Body of pancreas (tissue), 4 donors: Measurements from ENCODE around the gene CCDC50. TPM values are rescaled to one million over a fixed set of nuclear protein-coding genes. Genes with fewer than 3 reads are reported as not detected.

Experiments used
- ATAC-seq: fragments of 150-250 bp; one replicate; pipeline ENCODE4 v1.9.1; 2016
- DNase-seq, 4 donors: peaks; one replicate each; pipeline ENCODE4 v3.0.0-alpha.2; 2019
- H3K27ac ChIP-seq, 4 donors: fragments of 200-600 bp; sonication (generic); 1 replicate in 3 of 4; 2 replicates in 1 of 4; pipeline versions ENCODE4 v1.5.1 to v1.6.1; 2016 to 2019; ENCODE audit warnings: mild to moderate bottlenecking in 1 of 4, mixed read lengths in 1 of 4, moderate library complexity in 1 of 4
- H3K27me3 ChIP-seq, 2 donors: fragments of 200-600 bp; sonication (generic); one replicate each; pipeline ENCODE4 v1.6.0; 2016; ENCODE audit warnings: mild to moderate bottlenecking in 1 of 2
- H3K36me3 ChIP-seq, 2 donors: fragments of 200-600 bp; sonication (generic); replicated peaks in 1 of 2; 2 replicates each; pipeline ENCODE4 v1.5.1; 2016; ENCODE audit warnings: low read depth in 2 of 2; ENCODE audit not compliant: insufficient read depth in 1 of 2
- H3K4me1 ChIP-seq: fragments of 200-600 bp; sonication (generic); one replicate; pipeline ENCODE4 v1.6.0; 2016
- H3K4me3 ChIP-seq, 2 donors: fragments of 200-600 bp; sonication (generic); 1 replicate in 1 of 2; 2 replicates in 1 of 2; pipeline ENCODE4 v1.5.1; 2016 to 2019
- H3K9me3 ChIP-seq, 3 donors: fragments of 200-600 bp; sonication (generic); 1 replicate in 2 of 3; 2 replicates in 1 of 3; pipeline ENCODE4 v1.5.1; 2016
- POLR2A ChIP-seq, 3 donors: fragments of 450-650 bp; IDR thresholded peaks; one replicate each; pipeline ENCODE4 v1.6.1; 2016; ENCODE audit warnings: antibody characterized with exemption in 3 of 3, mild to moderate bottlenecking in 2 of 3
- whole genome bisulfite sequencing, 2 donors: methylation state at CpG; one replicate each; pipeline ENCODE4 v1.1.5; 2017; 5-methylcytosine and 5-hydroxymethylcytosine counted together
- intact Hi-C: fragments of 100-400 bp; cut with DNase I; formaldehyde crosslinking; loops from one replicate; pipeline ENCODE4 v1.15.1; 2023
- total RNA-seq, 2 donors: library from RNA; depleted of rRNA; stranded (reverse); fragments of >200 nt; gene quantifications; one replicate each; pipeline ENCODE4 v1.1.0, GENCODE V29; 2016
- TF ChIP-seq, protein P1 (sequence below), 7 experiments: fragments of 450-650 bp in 4 of 7; fragments of 200-600 bp in 3 of 7; sonication (generic) in 3 of 7; IDR thresholded peaks; one replicate each; pipeline ENCODE4 v1.5.1; 2016 to 2019; ENCODE audit warnings: antibody characterized with exemption in 7 of 7

The CCDC50 gene
- total RNA-seq, 2 donors from 2014 or later: 51.1 to 89.3 TPM

DNA sequence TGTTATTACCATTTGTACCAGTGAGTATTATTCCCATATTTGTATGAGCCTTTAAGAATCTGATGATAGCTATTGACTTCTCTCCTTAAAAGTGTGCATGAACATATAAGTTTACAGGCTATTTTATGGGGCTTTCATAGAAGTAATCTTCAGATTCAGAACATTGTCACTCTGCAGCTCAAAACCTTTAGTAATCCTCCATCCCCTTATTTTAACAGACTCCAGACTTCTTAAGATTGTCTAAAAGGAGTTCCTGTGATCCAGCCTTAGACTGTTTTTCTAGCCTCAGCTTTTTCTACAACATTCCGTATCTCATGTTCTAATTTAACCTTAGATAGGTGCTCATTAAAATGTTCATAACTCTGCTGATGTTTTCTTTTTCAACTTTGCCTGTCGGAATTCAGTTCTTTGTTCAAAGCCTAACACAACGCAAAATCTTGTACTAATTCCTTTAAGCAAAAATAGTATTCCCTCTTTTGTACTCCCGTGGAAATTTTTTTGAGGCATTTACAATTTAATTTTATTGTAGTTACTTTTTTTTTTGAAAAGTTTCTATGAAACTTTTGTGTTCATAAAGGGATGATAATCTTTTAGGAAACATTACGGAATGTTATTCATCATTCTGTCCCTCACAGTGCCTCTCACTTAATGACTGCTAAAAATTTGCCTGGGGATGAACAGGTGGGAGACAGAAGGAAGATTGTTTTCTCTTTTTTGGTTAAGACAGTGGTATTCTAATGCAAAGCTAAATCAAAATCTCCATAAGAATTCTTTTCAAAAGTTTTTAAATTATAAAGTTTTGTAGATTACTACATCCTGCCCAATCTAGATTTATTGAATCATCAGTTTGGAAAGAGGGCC, 39.8 kb downstream of the CCDC50 start:
- TF ChIP-seq POLR2A (IDR thresholded peaks at IDR 0.05): no peak
- TF ChIP-seq, protein P1, sequence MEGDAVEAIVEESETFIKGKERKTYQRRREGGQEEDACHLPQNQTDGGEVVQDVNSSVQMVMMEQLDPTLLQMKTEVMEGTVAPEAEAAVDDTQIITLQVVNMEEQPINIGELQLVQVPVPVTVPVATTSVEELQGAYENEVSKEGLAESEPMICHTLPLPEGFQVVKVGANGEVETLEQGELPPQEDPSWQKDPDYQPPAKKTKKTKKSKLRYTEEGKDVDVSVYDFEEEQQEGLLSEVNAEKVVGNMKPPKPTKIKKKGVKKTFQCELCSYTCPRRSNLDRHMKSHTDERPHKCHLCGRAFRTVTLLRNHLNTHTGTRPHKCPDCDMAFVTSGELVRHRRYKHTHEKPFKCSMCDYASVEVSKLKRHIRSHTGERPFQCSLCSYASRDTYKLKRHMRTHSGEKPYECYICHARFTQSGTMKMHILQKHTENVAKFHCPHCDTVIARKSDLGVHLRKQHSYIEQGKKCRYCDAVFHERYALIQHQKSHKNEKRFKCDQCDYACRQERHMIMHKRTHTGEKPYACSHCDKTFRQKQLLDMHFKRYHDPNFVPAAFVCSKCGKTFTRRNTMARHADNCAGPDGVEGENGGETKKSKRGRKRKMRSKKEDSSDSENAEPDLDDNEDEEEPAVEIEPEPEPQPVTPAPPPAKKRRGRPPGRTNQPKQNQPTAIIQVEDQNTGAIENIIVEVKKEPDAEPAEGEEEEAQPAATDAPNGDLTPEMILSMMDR (IDR thresholded peaks at IDR 0.05): no peak
- ATAC-seq (no peak), DNase-seq (no peak)
- Histone ChIP-seq H3K4me3 (no peak overlapping the region), H3K36me3 (peaks cover 0 to 7% of the 10 kb centered on the region in 2 donors), H3K4me1 (no peaks in the 10 kb centered on the region), H3K27ac (no peak overlapping the region), H3K27me3 (no peaks in the 10 kb centered on the region), H3K9me3 (no peaks in the 10 kb centered on the region)
- WGBS, 2 donors: 93 to 94% methylated on average over 5 of the region's 5 CpGs
- intact Hi-C loops: no loop called here

DNA sequence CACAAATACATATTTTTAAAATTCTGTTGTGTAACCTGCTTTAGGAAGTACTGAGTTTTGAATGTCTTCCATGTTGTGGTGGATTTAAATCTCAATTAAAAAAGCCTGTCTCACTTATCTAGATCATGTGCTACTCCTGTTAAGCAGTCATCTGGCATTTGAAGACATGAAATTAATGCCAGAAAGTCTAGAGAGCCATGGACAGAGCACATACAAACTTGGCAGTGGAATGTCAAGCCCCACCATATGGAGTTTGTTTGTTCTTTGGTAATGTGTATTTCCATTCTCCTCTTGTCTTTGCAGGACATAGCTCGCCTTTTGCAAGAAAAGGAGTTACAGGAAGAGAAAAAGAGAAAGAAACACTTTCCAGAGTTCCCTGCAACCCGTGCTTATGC, 40.4 kb downstream of the CCDC50 start:
- ATAC-seq: no peak
- H3K36me3 ChIP-seq: peaks cover 0 to 7% of the 10 kb centered on the region in 2 donors
- no peak for DNase-seq
- intact Hi-C loops: no loop called here
- H3K4me1 ChIP-seq: no peaks in the 10 kb centered on the region
- 90 to 97% methylated on average over 2 of the region's 2 CpGs for WGBS, 2 donors
- H3K9me3 ChIP-seq: no peaks in the 10 kb centered on the region
- no peak for TF ChIP-seq POLR2A (IDR thresholded peaks at IDR 0.05)
- TF ChIP-seq, protein P1 (IDR thresholded peaks at IDR 0.05): no peak
- no peaks in the 10 kb centered on the region for H3K27me3 ChIP-seq
- H3K4me3 ChIP-seq: no peak overlapping the region
- H3K27ac ChIP-seq: no peak overlapping the region

DNA sequence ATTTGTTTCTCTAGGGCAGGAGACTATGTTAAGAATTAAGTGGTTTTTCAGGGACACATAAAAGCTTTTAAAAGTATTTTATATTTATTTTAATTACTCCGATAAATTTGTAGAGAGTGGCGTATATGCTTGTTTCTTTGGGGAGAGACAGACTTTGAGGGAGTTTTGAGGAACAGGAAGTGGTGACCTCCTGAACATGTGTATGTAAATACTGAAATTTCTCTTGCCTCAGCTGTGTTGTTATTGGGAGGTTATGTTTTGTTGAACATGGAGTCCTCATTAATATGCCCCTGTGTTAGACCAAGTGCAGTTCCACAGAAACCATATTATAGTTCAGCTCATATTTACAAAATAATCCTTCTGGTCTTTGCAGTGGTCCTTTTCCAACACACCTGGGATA, 42.9 kb downstream of the CCDC50 start:
- Histone ChIP-seq H3K4me3 (no peak overlapping the region), H3K9me3 (no peaks in the 10 kb centered on the region), H3K36me3 (peaks cover 0 to 5% of the 10 kb centered on the region in 2 donors), H3K27me3 (no peaks in the 10 kb centered on the region), H3K27ac (no peak overlapping the region), H3K4me1 (no peaks in the 10 kb centered on the region)
- intact Hi-C loops: no loop called here
- TF ChIP-seq POLR2A (IDR thresholded peaks at IDR 0.05): no peak
- TF ChIP-seq, protein P1 (IDR thresholded peaks at IDR 0.05): no peak
- no peak for ATAC-seq
- no peak for DNase-seq
- WGBS, 2 donors: 88 to 96% methylated on average over 2 of the region's 2 CpGs

DNA sequence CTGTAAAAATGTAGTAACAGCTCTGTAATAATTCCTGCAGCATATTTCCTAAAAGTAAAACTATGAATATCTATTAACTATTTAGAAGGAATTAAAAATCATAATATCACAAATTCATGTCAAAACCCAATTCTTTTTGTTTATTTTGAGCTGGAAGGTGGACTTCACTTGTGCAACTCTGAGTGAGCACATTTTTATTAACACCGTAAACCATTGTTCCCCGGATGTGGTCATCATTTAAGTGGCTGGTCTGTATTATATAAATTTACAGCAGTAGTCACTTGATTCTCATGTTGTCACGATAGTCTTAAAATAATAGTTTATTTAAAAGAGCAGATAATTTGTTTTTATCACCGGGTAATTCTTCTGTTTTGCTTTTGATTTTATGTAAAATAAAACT, 44.1 kb downstream of the CCDC50 start:
- TF ChIP-seq POLR2A (IDR thresholded peaks at IDR 0.05): no peak
- TF ChIP-seq, protein P1 (IDR thresholded peaks at IDR 0.05): no peak
- no peak for ATAC-seq

More for the DNA sequence above, 44.1 kb downstream of the CCDC50 start:
- WGBS, 2 donors: 74 to 98% methylated on average over 4 of the region's 4 CpGs
- Histone ChIP-seq H3K27ac (no peak overlapping the region), H3K36me3 (peaks cover 0 to 5% of the 10 kb centered on the region in 2 donors), H3K4me3 (no peak overlapping the region), H3K9me3 (no peaks in the 10 kb centered on the region), H3K27me3 (no peaks in the 10 kb centered on the region), H3K4me1 (no peaks in the 10 kb centered on the region)
- no peak for DNase-seq
- intact Hi-C loops: no loop called here
